Measurements from ENCODE around the gene DSCAML1. TPM values are rescaled to one million over a fixed set of nuclear protein-coding genes. Genes with fewer than 3 reads are reported as not detected.

DSCAML1 gene
- total RNA-seq, 6 donors from 2014 or later: 0.30 to 3.1 (median 1.3) TPM

GRCh38 chr11:117830674-117831351 lies 33.8 kb upstream of the DSCAML1 start:
- ATAC-seq (ENCODE audit: low FRiP score in 2 of 2) (no peak), DNase-seq (no peak)
- Histone ChIP-seq H3K4me1 (peaks cover 8 to 35% (median 31%) of the 10 kb centered on the region in 4 donors), H3K27ac (peak overlapping the region in 2 of 4 donors; percentile 6 to 8), H3K36me3 (no peaks in the 10 kb centered on the region), H3K4me3 (no peak overlapping the region), H3K27me3 (no peaks in the 10 kb centered on the region), H3K9me3 (no peaks in the 10 kb centered on the region)
- TF ChIP-seq POLR2A (IDR thresholded peaks at IDR 0.05): no peak
- TF ChIP-seq CTCF (IDR thresholded peaks at IDR 0.05): no peak
- no peak for TF ChIP-seq POLR2AphosphoS5 (IDR thresholded peaks at IDR 0.05)
- no peak for TF ChIP-seq EP300 (IDR thresholded peaks at IDR 0.05)
- WGBS, 2 donors: 52 to 56% methylated on average over 6 of the region's 6 CpGs

GRCh38 chr11:117830072-117830471 lies 33.1 kb upstream of the DSCAML1 start:
- Histone ChIP-seq H3K36me3 (no peaks in the 10 kb centered on the region), H3K27ac (peak overlapping the region in 1 of 4 donors; percentile 8), H3K4me1 (peaks cover 14 to 43% (median 38%) of the 10 kb centered on the region in 4 donors), H3K27me3 (no peaks in the 10 kb centered on the region), H3K4me3 (no peak overlapping the region), H3K9me3 (no peaks in the 10 kb centered on the region)
- DNase-seq (peak in 1 of 2 donors; percentile 35), ATAC-seq (ENCODE audit: low FRiP score in 2 of 2) (no peak)
- whole genome bisulfite sequencing, 2 donors: 85 to 87% methylated on average over 14 of the region's 14 CpGs
- TF ChIP-seq CTCF (IDR thresholded peaks at IDR 0.05): no peak
- TF ChIP-seq EP300 (IDR thresholded peaks at IDR 0.05): no peak
- TF ChIP-seq POLR2A (IDR thresholded peaks at IDR 0.05): no peak
- TF ChIP-seq POLR2AphosphoS5 (IDR thresholded peaks at IDR 0.05): no peak

GRCh38 chr11:117829369-117829725 lies 32.3 kb upstream of the DSCAML1 start:
- Histone ChIP-seq H3K4me3 (no peak overlapping the region), H3K27me3 (no peaks in the 10 kb centered on the region), H3K9me3 (no peaks in the 10 kb centered on the region), H3K36me3 (no peaks in the 10 kb centered on the region), H3K4me1 (peaks cover 21 to 50% (median 45%) of the 10 kb centered on the region in 4 donors), H3K27ac (peak overlapping the region; percentile 12 to 71 (median 46))
- no peak for ATAC-seq (ENCODE audit: low FRiP score in 2 of 2)
- peak; percentile 21 to 40 for DNase-seq
- WGBS, 2 donors: 64 to 65% methylated on average over 6 to 7 of the region's 7 CpGs
- TF ChIP-seq POLR2A (IDR thresholded peaks at IDR 0.05): no peak
- no peak for TF ChIP-seq POLR2AphosphoS5 (IDR thresholded peaks at IDR 0.05)
- no peak for TF ChIP-seq EP300 (IDR thresholded peaks at IDR 0.05)
- TF ChIP-seq CTCF (IDR thresholded peaks at IDR 0.05): no peak

- 88% methylated on average over 8 of the region's 16 CpGs; no CpG with 5 or more reads in 1 of the 2 donors for WGBS, 2 donors
- no peaks in the 10 kb centered on the region for H3K36me3 ChIP-seq
- peak; percentile 70 to 75 for DNase-seq
Measured at GRCh38 chr11:117828611-117829368, 31.8 kb upstream of the DSCAML1 start.

More at GRCh38 chr11:117828611-117829368, 31.8 kb upstream of the DSCAML1 start:
- H3K4me3 ChIP-seq: no peak overlapping the region
- H3K9me3 ChIP-seq: no peaks in the 10 kb centered on the region
- TF ChIP-seq EP300 (IDR thresholded peaks at IDR 0.05) (no peak), CTCF (IDR thresholded peaks at IDR 0.05) (no peak), POLR2AphosphoS5 (IDR thresholded peaks at IDR 0.05) (peak in 1 of 2 donors; percentile 20), POLR2A (IDR thresholded peaks at IDR 0.05) (peak in 1 of 4 donors; percentile 20)
- peaks cover 27 to 53% (median 49%) of the 10 kb centered on the region in 4 donors for H3K4me1 ChIP-seq
- ATAC-seq (ENCODE audit: low FRiP score in 2 of 2): peak; percentile 65 to 70
- no peaks in the 10 kb centered on the region for H3K27me3 ChIP-seq
- H3K27ac ChIP-seq: peak overlapping the region; percentile 34 to 71 (median 52)

Measured in upper lobe of left lung (tissue), 6 donors.